IPS DF 6.9 (cell line): ENCODE results near the gene TCHH.

Source experiments
- DNase-seq: peaks from one replicate; pipeline ENCODE4 v3.0.0-alpha.2; 2013; ENCODE audit warnings: low read depth, low spot score
- H3K27ac ChIP-seq: one replicate; pipeline ENCODE4 v1.5.1; 2013; ENCODE audit warnings: low read length, control low read depth
- H3K27me3 ChIP-seq: 2 replicates; pipeline ENCODE4 v1.6.1; 2013; ENCODE audit warnings: mild to moderate bottlenecking, low read length; ENCODE audit not compliant: control insufficient read depth, insufficient read depth
- H3K36me3 ChIP-seq: 2 replicates; pipeline ENCODE4 v1.6.1; 2013; ENCODE audit warnings: low read length; ENCODE audit not compliant: control insufficient read depth, insufficient read depth
- H3K4me1 ChIP-seq: 2 replicates; pipeline ENCODE4 v1.6.1; 2013; ENCODE audit warnings: low read length; ENCODE audit not compliant: control insufficient read depth, insufficient read depth
- H3K4me3 ChIP-seq: 2 replicates; pipeline ENCODE4 v1.5.1; 2013; ENCODE audit warnings: mild to moderate bottlenecking, low read length
- H3K9me3 ChIP-seq: 2 replicates; pipeline ENCODE4 v1.6.1; 2013; ENCODE audit warnings: low read length, inconsistent platforms; ENCODE audit not compliant: control insufficient read depth, insufficient read depth

TCHH gene

DNA sequence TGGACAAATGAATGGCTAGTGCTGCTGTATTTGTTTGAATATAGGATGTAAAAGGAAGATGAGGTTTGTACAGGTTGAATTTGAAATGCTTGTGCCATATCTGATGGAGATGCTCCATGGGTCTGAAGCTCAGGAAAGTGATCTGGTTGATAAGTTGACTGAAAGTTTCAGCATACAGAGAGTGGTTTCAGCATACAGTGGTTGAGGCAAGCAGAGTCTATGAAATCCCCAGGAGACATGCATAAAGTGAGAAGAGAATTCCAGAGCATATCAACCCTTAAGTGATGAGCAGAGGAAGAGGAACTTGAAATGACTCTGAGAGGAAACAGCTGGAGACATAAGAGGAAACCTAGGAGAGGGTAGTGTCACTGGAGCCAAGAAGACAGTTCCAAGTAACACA is 48.1 kb downstream of the TCHH start:
- H3K36me3 ChIP-seq: no peaks in the 10 kb centered on the region
- no peak for DNase-seq
- no peak overlapping the region for H3K4me3 ChIP-seq
- H3K27me3 ChIP-seq: no peaks in the 10 kb centered on the region
- no peaks in the 10 kb centered on the region; the same call in 1 of the 2 replicates for H3K4me1 ChIP-seq
- H3K9me3 ChIP-seq: no peaks in the 10 kb centered on the region
- no peak overlapping the region for H3K27ac ChIP-seq

DNA sequence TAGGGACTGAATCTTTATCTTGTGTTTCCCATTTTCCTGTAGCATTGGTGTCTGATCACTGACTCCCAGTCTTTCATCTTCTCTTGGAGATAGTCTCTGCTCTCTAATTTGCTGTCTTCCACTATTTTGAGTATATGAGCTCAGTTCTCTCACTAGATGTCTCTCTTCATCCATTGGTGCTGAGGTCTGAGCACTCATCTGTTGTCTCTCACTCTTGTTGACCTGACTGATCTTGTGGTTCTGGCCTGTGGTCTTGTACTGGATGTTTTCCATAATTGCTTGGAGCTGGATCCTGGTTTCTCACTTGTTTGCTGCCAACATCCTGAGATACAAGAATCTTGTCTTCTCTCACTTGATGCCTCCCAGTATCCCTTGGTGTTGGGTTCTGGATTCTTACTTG is 53.3 kb downstream of the TCHH start:
- Histone ChIP-seq H3K4me1 (no peaks in the 10 kb centered on the region), H3K9me3 (no peaks in the 10 kb centered on the region), H3K27me3 (no peaks in the 10 kb centered on the region; the same call in 1 of the 2 replicates), H3K4me3 (no peak overlapping the region), H3K36me3 (no peaks in the 10 kb centered on the region), H3K27ac (no peak overlapping the region)
- DNase-seq: no peak
